SKM-1 (cell line): ENCODE results near the gene EIF4G1.
"Not testable (repeated sequence)": the region's sequence is repeated elsewhere in the genome, so short reads cannot be mapped to it uniquely, and the experiment has no call there.

Experiments
- DNase-seq: peaks from one replicate; lab custom pipeline; 2025; ENCODE audit not compliant: unreplicated experiment; lab: John Stamatoyannopoulos, UW

The EIF4G1 gene, protein sequence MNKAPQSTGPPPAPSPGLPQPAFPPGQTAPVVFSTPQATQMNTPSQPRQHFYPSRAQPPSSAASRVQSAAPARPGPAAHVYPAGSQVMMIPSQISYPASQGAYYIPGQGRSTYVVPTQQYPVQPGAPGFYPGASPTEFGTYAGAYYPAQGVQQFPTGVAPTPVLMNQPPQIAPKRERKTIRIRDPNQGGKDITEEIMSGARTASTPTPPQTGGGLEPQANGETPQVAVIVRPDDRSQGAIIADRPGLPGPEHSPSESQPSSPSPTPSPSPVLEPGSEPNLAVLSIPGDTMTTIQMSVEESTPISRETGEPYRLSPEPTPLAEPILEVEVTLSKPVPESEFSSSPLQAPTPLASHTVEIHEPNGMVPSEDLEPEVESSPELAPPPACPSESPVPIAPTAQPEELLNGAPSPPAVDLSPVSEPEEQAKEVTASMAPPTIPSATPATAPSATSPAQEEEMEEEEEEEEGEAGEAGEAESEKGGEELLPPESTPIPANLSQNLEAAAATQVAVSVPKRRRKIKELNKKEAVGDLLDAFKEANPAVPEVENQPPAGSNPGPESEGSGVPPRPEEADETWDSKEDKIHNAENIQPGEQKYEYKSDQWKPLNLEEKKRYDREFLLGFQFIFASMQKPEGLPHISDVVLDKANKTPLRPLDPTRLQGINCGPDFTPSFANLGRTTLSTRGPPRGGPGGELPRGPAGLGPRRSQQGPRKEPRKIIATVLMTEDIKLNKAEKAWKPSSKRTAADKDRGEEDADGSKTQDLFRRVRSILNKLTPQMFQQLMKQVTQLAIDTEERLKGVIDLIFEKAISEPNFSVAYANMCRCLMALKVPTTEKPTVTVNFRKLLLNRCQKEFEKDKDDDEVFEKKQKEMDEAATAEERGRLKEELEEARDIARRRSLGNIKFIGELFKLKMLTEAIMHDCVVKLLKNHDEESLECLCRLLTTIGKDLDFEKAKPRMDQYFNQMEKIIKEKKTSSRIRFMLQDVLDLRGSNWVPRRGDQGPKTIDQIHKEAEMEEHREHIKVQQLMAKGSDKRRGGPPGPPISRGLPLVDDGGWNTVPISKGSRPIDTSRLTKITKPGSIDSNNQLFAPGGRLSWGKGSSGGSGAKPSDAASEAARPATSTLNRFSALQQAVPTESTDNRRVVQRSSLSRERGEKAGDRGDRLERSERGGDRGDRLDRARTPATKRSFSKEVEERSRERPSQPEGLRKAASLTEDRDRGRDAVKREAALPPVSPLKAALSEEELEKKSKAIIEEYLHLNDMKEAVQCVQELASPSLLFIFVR (N-terminal part only)

DNA sequence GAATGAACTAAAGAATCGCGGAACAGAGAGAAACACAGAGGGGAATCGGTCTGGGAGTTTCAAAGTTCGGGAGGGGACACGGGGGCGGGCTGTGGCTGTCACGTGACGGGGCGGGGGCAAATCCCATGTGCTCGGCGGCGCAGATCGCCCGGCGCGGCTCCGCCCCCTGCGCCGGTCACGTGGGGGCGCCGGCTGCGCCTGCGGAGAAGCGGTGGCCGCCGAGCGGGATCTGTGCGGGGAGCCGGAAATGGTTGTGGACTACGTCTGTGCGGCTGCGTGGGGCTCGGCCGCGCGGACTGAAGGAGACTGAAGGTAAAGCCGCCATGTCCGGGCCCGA, at the start of gene EIF4G1:
Gene EIF4G1, plus strand, starts transcription at position 244 of the 337 bp plus-strand sequence. CDS start 1,191 bp downstream, outside the sequence.
- peak; percentile 82 for DNase-seq

DNA sequence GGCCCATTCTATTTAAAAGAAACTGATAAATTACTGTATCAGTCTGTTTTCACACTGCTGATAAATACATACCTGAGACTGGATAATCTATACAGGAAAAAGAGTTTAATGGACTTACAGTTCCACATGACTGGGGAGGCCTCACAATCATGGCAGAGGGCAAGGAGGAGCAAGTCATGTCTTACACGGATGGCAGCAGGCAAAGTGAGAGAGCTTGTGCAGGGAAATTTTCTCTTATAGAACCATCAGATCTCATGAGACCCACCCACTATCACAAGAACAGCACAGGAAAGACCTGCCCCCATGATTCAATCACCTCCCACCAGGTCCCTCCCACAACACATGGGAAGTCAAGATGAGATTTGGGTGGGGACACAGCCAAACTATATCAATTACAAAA, 47.2 kb upstream of the EIF4G1 start:
- not testable (repeated sequence) for DNase-seq

DNA sequence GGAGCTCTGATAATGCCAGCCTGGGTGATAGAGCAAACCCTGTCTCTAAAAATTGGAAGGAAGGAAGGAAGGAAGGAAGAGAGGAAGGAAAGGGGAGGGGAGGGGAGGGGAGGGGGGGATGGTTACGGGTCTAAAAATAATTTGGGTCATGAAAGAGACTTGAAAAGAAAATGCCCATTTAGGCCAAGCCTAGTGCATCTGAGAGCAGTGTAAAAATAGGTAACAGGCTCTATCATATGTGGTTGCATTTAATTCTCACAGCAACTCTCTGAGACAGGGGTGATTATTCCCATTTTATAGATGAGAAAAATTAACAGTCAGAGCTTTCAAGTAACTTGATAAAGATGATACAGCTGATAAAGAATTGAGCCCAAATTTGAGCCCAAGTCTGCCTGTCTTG, 42.1 kb upstream of the EIF4G1 start:
- DNase-seq = no peak

DNA sequence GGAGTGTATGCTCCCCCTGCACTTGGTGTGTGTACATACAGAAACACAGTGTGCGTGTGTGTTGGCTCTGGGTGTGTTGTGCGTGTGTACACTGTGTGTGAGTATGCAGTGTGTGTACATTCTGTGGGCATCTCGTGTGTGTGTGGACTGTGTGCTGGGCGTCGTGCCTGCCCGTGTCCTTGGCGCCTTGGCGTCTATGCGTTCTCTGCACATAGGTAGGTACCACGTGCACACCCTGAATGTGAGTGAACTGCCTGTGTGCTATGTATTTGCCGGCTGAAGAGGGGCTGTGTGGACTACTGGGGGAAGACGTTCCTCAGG, 39.1 kb upstream of the EIF4G1 start:
- no peak for DNase-seq

DNA sequence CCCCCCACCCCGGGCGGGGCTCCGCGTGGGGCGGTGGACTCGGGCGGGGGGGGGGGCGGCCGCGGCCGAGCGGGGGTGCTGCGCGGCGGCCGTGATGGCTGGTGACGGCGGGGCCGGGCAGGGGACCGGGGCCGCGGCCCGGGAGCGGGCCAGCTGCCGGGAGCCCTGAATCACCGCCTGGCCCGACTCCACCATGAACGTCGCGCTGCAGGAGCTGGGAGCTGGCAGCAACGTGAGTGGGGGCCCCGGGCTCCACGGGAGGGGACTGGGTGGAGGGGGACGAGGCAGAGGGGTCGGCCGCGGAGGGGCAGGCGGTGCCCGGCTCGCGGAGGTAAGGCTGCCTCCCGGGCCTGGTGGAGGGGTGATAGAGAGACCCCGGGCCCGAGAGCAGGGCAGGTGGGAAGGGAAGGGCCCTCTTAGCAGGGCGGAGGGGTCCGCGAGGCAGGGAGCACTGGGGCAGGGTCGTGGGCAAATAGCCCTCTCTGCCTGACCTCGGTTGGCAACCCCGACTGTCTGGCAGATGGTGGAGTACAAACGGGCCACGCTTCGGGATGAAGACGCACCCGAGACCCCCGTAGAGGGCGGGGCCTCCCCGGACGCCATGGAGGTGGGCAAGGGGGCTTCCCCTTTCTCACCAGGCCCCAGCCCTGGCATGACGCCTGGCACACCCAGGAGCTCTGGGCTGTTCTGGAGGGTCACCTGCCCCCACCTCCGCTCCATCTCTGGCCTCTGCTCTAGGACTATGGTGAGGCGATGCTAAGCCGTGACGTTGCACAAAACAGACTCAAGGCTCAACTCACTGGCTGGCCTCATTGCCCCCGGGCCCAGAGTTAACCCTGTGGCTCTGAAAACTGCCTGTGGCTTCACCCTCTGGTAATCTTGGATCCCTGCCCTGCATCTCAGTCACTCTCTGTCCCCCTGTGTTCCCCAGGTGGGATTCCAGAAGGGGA, 38.2 kb upstream of the EIF4G1 start, which contains the start of gene ECE2:
Gene ECE2, plus strand, starts transcription at position 62 of the 950 bp plus-strand sequence. Its CDS starts 132 bp downstream, at position 194.
- no peak for DNase-seq

DNA sequence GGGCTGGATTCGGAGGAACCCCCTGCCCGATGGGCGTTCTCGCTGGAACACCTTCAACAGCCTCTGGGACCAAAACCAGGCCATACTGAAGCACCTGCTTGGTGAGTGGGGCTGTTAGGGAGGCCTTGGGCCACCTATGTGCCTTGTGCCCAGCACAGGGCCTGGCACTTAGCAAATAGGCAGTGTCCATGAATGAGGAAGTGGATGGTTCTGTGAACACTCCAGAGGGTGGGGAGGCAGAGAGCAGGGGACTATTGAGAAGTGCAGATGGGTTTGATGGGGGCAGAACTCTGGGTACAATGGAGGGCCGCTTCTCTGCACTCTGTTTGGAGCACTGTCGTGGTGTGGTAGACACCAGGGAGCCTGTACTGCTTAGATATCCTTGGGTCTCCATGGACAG, 37.0 kb upstream of the EIF4G1 start:
- no peak for DNase-seq

DNA sequence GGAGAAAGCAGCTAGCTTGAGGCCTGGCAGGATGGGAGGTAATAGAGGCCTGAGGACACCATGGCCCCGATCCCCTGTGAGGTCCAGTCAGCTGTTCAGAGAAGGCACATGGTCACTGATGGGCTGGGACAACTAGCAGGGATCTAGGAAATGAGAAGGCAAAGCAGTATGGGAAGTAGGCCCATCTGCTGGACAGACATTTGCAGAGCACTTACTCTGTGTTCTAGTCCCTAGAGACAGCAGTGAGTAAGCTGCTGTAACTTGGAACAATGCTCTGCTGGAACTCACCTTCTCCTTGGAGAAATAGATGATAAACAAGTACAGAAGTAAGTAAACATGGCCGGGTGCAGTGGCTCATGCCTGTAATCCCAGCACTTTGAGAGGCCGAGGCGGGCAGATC, 31.5 kb upstream of the EIF4G1 start:
- DNase-seq = no peak

DNA sequence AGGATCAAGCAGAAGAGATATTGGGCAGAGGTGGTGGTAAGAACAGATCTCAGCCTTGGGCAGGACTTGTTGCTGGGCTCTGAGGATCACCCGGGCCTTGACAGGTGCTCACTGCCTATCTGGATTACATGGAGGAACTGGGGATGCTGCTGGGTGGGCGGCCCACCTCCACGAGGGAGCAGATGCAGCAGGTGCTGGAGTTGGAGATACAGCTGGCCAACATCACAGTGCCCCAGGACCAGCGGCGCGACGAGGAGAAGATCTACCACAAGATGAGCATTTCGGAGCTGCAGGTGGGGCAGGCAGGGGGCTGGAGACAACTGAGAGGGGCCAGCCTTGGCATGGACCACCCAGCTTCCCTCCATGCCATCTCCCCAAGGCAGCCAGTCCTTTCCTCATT, 30.7 kb upstream of the EIF4G1 start:
- no peak for DNase-seq

DNA sequence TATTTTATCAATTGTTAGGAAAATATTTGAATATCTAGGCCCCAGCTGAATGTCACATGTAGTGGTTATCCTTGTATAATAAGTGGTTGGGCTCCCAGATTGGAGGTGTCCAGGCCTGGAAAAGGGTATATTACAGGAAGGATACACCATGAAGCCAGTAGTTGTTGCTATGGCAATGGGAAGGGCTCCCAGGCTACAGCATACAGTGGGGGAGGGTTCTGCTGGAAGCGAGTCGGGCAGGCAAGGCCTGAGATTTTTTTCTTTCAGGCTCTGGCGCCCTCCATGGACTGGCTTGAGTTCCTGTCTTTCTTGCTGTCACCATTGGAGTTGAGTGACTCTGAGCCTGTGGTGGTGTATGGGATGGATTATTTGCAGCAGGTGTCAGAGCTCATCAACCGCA, 29.7 kb upstream of the EIF4G1 start:
- DNase-seq = peak; percentile 9

DNA sequence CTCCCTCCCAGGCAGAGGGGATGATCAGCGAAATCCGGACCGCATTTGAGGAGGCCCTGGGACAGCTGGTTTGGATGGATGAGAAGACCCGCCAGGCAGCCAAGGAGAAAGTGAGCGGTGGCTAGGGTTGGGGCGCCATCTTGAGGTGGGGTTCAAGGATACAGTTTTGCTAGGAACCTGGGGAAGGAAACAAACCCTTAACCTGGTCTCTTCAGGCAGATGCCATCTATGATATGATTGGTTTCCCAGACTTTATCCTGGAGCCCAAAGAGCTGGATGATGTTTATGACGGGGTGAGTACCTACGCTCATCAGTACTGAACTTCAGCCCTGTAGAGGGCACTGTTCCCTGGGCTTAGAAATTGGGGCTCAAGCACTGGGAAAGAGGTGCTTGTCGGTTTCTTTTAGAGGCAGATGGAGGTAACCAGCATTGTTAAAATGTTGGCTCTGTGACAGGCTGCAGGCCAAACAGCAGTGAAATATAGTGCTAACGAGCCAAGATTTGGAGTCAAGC, 24.9 kb upstream of the EIF4G1 start:
- peak; percentile 14 for DNase-seq

DNA sequence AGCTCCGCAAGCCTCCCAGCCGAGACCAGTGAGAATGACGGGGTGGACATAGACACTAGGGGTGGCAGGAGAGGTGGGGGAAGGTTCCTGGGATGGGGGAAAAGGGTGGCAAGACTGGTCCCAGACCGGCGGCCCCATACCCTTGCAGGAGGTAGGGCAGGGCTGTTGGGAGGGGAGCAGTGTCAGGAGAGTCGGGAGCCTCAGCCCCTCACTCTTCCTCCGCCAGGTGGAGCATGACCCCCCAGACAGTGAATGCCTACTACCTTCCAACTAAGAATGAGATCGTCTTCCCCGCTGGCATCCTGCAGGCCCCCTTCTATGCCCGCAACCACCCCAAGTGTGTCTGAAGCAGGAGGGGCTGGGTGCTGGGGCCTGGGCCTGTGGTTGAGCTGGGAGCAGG, 24.1 kb upstream of the EIF4G1 start:
- DNase-seq = no peak

DNA sequence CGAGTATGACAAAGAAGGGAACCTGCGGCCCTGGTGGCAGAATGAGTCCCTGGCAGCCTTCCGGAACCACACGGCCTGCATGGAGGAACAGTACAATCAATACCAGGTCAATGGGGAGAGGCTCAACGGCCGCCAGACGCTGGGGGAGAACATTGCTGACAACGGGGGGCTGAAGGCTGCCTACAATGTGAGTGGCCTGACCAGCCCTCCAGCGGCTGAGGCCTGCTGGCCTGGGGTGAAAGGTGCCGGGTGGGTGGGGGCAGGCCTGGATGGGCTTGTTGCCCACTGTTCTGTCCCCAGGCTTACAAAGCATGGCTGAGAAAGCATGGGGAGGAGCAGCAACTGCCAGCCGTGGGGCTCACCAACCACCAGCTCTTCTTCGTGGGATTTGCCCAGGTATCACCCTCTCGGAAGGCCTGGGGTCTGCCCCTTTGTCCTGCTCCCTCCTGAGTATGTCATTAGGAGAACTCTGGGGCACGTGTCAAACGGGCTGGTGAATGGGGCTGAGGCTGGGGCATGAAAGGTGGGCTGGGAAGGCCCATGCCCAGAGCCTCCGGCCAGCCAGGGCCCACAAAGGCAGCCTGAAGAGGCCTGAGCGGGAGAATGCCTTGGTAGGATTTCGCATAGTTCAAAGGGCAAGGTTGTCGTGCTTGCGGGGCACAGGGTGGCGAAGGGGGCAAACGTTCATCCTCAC, 23.2 kb upstream of the EIF4G1 start:
- no peak for DNase-seq

DNA sequence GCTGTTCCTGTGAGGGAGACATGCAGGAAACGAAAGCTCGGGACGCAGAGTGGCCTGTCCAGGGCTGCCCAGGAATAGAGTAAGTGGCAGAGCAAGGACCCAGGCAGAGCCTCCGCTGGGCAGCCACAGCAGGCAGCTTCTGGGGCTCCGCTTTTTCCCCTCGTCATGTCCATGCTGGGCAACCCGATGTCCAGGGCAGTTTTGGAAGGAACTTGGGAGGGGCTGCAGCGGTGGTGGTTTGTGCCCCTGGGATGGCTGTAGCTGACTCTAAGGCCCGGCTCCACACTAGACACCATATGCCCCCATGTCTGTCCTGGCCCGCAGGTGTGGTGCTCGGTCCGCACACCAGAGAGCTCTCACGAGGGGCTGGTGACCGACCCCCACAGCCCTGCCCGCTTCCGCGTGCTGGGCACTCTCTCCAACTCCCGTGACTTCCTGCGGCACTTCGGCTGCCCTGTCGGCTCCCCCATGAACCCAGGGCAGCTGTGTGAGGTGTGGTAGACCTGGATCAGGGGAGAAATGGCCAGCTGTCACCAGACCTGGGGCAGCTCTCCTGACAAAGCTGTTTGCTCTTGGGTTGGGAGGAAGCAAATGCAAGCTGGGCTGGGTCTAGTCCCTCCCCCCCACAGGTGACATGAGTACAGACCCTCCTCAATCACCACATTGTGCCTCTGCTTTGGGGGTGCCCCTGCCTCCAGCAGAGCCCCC, 22.5 kb upstream of the EIF4G1 start:
- no peak for DNase-seq

DNA sequence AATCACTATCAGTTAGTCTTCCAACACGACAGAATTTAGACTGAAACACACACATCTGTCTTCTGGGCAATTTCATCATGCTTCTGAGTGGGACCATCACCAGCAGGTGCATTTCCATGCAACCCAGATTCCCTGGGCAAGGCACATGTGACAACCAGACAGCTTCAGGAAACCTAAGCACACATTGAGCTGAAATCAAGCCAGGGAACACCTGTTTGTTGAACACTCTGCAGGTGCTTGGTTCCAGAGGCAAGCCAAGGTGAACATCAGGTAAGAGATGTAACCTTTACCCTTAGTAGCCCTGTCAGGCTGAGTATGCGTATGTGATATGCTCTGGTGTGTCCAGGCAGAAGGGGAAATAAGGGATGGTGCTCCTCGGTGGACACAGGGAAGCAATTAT, 18.6 kb upstream of the EIF4G1 start:
- no peak for DNase-seq

DNA sequence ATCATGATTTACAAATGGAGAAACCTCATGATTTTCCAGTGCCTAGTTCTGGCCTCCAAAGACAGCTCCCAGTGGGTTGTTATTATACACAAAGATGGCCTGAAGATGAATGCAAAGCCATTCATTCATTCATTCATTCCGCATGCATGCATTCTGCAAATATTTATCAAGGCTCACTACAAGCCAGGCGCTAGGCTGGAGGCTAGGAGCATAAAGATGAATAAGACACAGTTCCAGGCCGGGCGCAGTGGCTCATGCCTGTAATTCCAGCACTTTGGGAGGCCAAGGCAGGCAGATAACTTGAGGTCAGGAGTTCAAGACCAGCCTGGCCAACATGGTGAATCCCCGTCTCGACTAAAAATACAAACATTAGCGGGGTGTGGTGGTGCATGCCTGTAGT, 17.8 kb upstream of the EIF4G1 start:
- no peak for DNase-seq

DNA sequence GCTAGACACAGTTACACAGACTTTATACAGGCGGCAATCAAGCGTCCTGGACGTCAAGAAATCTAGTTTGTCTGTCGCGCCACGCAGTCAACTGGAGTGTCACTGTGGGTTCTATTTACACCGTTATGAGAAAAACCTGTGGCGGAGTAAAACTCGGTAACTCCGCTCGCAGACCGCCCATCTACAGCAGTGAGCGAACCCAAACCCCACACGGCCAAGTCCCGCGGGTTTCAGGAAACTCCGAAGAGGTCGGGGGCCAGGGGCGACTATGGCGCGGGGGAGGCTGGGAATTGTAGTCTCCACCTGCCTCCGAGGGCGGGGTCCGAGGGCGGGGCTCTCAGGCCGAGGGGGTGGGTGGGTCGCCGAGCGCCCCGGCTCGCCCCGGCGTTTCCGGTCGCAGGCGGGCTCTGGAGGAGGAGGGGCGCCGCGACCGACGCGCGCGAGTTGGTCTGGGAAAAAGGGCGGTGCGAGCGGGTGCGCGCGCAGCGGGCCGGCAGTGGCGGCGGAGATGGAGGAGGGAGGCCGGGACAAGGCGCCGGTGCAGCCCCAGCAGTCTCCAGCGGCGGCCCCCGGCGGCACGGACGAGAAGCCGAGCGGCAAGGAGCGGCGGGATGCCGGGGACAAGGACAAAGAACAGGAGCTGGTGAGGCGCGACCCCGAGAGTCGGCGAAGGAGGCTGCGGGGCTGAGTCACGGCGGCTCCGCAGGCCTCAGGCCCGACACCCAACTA, 15.5 kb upstream of the EIF4G1 start, which contains the start of gene PSMD2:
Gene PSMD2, plus strand, starts transcription at position 483 of the 729 bp plus-strand sequence. Its CDS starts 26 bp downstream, at position 509.
- peak; percentile 93 for DNase-seq

DNA sequence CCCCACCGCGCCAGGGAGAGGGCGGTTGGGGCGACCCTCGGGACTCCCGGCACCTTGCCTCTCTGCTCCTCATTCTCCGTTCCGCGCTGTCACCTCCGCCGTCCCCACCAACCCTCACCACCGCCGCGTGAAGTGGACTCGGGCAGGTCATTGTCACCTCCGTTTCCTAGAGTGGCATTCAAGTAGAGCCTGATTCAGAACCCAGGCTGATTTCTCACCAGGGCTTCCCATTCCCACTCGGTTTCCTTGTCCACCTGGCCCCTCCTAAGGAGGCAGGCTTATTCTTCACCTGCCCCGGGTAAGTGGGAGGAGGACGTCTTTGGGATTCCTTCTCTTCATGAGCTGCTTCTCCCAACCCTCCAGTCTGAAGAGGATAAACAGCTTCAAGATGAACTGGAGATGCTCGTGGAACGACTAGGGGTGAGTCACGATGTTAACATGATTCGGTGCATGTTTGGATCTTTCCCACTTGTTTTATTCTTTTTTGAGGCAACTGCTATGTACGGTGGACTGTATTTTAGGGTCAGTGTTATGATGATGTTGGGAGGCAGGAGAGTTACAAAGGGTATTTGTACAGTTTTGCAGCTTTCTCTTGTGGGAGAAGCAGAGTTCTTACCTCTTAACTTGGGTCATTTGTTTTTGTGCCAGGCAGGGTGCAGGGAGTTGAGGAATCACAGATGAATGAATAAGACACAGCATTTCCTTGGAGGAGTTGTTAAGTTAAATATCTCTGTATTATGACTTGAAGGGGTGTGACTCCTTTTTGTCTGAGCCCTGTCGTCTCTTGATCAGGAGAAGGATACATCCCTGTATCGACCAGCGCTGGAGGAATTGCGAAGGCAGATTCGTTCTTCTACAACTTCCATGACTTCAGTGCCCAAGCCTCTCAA, 14.7 kb upstream of the EIF4G1 start:
- no peak for DNase-seq
